Astrocyte (in vitro differentiated cells and primary cell): ENCODE measurements around the gene SMIM31. TPM values are rescaled to one million over a fixed set of nuclear protein-coding genes. Genes with fewer than 3 reads are reported as not detected.
A peak's percentile ranks its signal among the peaks of the same experiment; 100 is the strongest.

Source experiments
- DNase-seq: peaks from one replicate; pipeline ENCODE4 v3.0.0-alpha.2; 2010; ENCODE audit warnings: low read depth
- FAIRE-seq: peaks from 2 replicates; lab custom pipeline; 2011; peaks lifted over from hg19 to GRCh38; lab: Jason Lieb, UNC
- H2AFZ ChIP-seq: 2 replicates; pipeline ENCODE4 v1.6.0; 2012; ENCODE audit warnings: low read depth, low read length, inconsistent platforms
- H3K27ac ChIP-seq: 2 replicates; pipeline ENCODE4 v1.5.1; 2011; ENCODE audit warnings: low read depth, low read length, inconsistent platforms
- H3K27me3 ChIP-seq: 2 replicates; pipeline ENCODE4 v1.6.0; 2011; ENCODE audit warnings: low read length, inconsistent platforms; ENCODE audit not compliant: insufficient read depth
- H3K36me3 ChIP-seq: 2 replicates; pipeline ENCODE4 v1.5.1; 2011; ENCODE audit warnings: low read length, inconsistent platforms; ENCODE audit not compliant: insufficient read depth
- H3K4me1 ChIP-seq: 2 replicates; pipeline ENCODE4 v1.5.1; 2011; ENCODE audit warnings: low read length, inconsistent platforms; ENCODE audit not compliant: insufficient read depth
- H3K4me2 ChIP-seq: 2 replicates; pipeline ENCODE4 v1.6.0; 2012; ENCODE audit warnings: low read length, inconsistent platforms
- H3K4me3 ChIP-seq: 2 replicates; pipeline ENCODE4 v1.5.1; 2011; ENCODE audit warnings: low read depth, mild to moderate bottlenecking, low read length, inconsistent platforms; ENCODE audit not compliant: insufficient read depth
- H3K79me2 ChIP-seq: 2 replicates; pipeline ENCODE4 v1.6.0; 2012; ENCODE audit warnings: mild to moderate bottlenecking, low read length, inconsistent platforms; ENCODE audit not compliant: insufficient read depth
- H3K9ac ChIP-seq: 2 replicates; pipeline ENCODE4 v1.6.0; 2012; ENCODE audit warnings: mild to moderate bottlenecking, low read length, inconsistent platforms
- H3K9me3 ChIP-seq: 2 replicates; pipeline ENCODE4 v1.5.1; 2012; ENCODE audit warnings: low read depth, mild to moderate bottlenecking, low read length, inconsistent platforms; ENCODE audit not compliant: insufficient read depth
- H4K20me1 ChIP-seq: 2 replicates; pipeline ENCODE4 v1.6.0; 2012; ENCODE audit warnings: low read length, inconsistent platforms; ENCODE audit not compliant: insufficient read depth
- H3K27ac Mint-ChIP-seq: one replicate; pipeline ENCODE4 v1.8.0; 2021; ENCODE audit warnings: mild to moderate bottlenecking, mixed read lengths; ENCODE audit not compliant: unreplicated experiment
- H3K27me3 Mint-ChIP-seq: one replicate; pipeline ENCODE4 v1.8.0; 2021; ENCODE audit warnings: low read depth, mixed read lengths; ENCODE audit not compliant: unreplicated experiment
- H3K36me3 Mint-ChIP-seq: one replicate; pipeline ENCODE4 v1.8.0; 2021; ENCODE audit warnings: low read depth, mixed read lengths; ENCODE audit not compliant: unreplicated experiment
- H3K4me1 Mint-ChIP-seq: one replicate; pipeline ENCODE4 v1.8.0; 2021; ENCODE audit warnings: low read depth, mixed read lengths; ENCODE audit not compliant: unreplicated experiment
- H3K4me3 Mint-ChIP-seq: one replicate; pipeline ENCODE4 v1.8.0; 2021; ENCODE audit warnings: mild to moderate bottlenecking, moderate library complexity, mixed read lengths; ENCODE audit not compliant: unreplicated experiment
- H3K9me3 Mint-ChIP-seq: one replicate; pipeline ENCODE4 v1.8.0; 2021; ENCODE audit warnings: mild to moderate bottlenecking, mixed read lengths; ENCODE audit not compliant: unreplicated experiment
- EZH2 ChIP-seq: IDR thresholded peaks from 2 replicates; pipeline ENCODE4 v1.6.1; 2012; ENCODE audit warnings: mild to moderate bottlenecking, low read length, inconsistent platforms; ENCODE audit not compliant: insufficient read depth
- total RNA-seq: library from RNA; stranded (reverse); gene quantifications from 2 replicates; pipeline ENCODE4 v1.2.1, GENCODE V29; 2021
- TF ChIP-seq, protein P1 (sequence below): IDR thresholded peaks from 2 replicates; pipeline ENCODE4 v1.5.1; 2011; ENCODE audit warnings: low read depth, mild to moderate bottlenecking, inconsistent platforms, low read length, moderate library complexity; ENCODE audit not compliant: insufficient read depth

The SMIM31 gene
- total RNA-seq, 1 donor from 2014 or later = not detected

DNA sequence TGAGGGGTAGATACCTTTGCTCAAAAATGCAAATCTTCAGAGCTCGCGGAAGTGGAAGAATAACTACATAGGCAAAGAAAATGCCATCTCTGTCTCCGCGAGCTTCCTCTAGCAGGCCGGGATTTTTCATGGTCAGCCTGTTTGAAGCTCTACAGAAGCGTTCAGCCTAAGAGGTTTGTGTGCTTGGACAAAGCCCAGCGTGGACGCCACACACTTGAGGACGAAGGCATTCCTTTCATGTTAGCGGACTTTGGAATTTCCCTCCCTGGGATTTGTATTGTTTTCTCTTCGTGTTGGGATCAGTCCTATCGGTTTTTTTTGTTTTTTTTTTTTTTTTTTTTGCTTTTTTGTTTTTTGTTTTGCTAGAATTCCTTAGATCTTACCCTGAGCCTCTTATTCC, 53.7 kb downstream of the SMIM31 start:
- Histone ChIP-seq H3K36me3 (no peaks in the 10 kb centered on the region), H3K9ac (no peak overlapping the region), H3K4me2 (peak overlapping the region; percentile 8), H3K79me2 (no peaks in the 10 kb centered on the region), H3K9me3 (no peaks in the 10 kb centered on the region), H3K27me3 (no peaks in the 10 kb centered on the region), H3K4me1 (no peaks in the 10 kb centered on the region), H3K27ac (no peak overlapping the region), H2AFZ (no peak overlapping the region), H3K4me3 (no peak overlapping the region), H4K20me1 (no peaks in the 10 kb centered on the region)
- Mint-ChIP-seq H3K4me1 (peaks cover 4% of the 10 kb centered on the region), H3K9me3 (peaks cover 3% of the 10 kb centered on the region), H3K36me3 (no peaks in the 10 kb centered on the region), H3K27me3 (no peaks in the 10 kb centered on the region), H3K27ac (no peak overlapping the region), H3K4me3 (no peak overlapping the region)
- DNase-seq (peak; percentile 73), FAIRE-seq (no peak)
- TF ChIP-seq, protein P1, sequence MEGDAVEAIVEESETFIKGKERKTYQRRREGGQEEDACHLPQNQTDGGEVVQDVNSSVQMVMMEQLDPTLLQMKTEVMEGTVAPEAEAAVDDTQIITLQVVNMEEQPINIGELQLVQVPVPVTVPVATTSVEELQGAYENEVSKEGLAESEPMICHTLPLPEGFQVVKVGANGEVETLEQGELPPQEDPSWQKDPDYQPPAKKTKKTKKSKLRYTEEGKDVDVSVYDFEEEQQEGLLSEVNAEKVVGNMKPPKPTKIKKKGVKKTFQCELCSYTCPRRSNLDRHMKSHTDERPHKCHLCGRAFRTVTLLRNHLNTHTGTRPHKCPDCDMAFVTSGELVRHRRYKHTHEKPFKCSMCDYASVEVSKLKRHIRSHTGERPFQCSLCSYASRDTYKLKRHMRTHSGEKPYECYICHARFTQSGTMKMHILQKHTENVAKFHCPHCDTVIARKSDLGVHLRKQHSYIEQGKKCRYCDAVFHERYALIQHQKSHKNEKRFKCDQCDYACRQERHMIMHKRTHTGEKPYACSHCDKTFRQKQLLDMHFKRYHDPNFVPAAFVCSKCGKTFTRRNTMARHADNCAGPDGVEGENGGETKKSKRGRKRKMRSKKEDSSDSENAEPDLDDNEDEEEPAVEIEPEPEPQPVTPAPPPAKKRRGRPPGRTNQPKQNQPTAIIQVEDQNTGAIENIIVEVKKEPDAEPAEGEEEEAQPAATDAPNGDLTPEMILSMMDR = no peak
- TF ChIP-seq EZH2 = no peak

GRCh38 chr4:164813554-164813953, 59.6 kb downstream of the SMIM31 start:
- Histone ChIP-seq H3K4me2 (no peak overlapping the region), H3K9ac (no peak overlapping the region), H2AFZ (no peak overlapping the region), H3K79me2 (no peaks in the 10 kb centered on the region), H3K36me3 (no peaks in the 10 kb centered on the region), H3K27ac (no peak overlapping the region), H4K20me1 (no peaks in the 10 kb centered on the region), H3K4me1 (no peaks in the 10 kb centered on the region), H3K4me3 (no peak overlapping the region), H3K9me3 (no peaks in the 10 kb centered on the region), H3K27me3 (no peaks in the 10 kb centered on the region)
- H3K36me3 Mint-ChIP-seq = no peaks in the 10 kb centered on the region
- no peak overlapping the region for H3K4me3 Mint-ChIP-seq
- no peaks in the 10 kb centered on the region for H3K4me1 Mint-ChIP-seq
- TF ChIP-seq, protein P1 = no peak
- TF ChIP-seq EZH2 = no peak
- FAIRE-seq = no peak
- H3K27ac Mint-ChIP-seq = no peak overlapping the region
- DNase-seq = no peak
- no peaks in the 10 kb centered on the region for H3K27me3 Mint-ChIP-seq
- no peaks in the 10 kb centered on the region for H3K9me3 Mint-ChIP-seq

- Mint-ChIP-seq H3K36me3 (no peaks in the 10 kb centered on the region), H3K27me3 (no peaks in the 10 kb centered on the region), H3K27ac (no peak overlapping the region), H3K4me1 (peaks cover 2% of the 10 kb centered on the region), H3K4me3 (no peak overlapping the region), H3K9me3 (no peaks in the 10 kb centered on the region)
- H3K4me3 ChIP-seq = no peak overlapping the region
- H3K27ac ChIP-seq = no peak overlapping the region
- no peak for FAIRE-seq
- H3K27me3 ChIP-seq = no peaks in the 10 kb centered on the region
- H3K4me1 ChIP-seq = no peaks in the 10 kb centered on the region
- H2AFZ ChIP-seq = no peak overlapping the region
- H3K4me2 ChIP-seq = no peak overlapping the region
- DNase-seq = no peak
- H3K36me3 ChIP-seq = no peaks in the 10 kb centered on the region
- H3K9ac ChIP-seq = no peak overlapping the region
- TF ChIP-seq EZH2 = no peak
- TF ChIP-seq, protein P1 = no peak
- no peaks in the 10 kb centered on the region for H3K79me2 ChIP-seq
- no peaks in the 10 kb centered on the region for H4K20me1 ChIP-seq
- H3K9me3 ChIP-seq = no peaks in the 10 kb centered on the region
Measured at GRCh38 chr4:164815711-164816110, 61.8 kb downstream of the SMIM31 start.
